Right hindlimb (tissue), 1 donor: ENCODE results near the gene FASLG.
"Not testable (repeated sequence)": the region's sequence is repeated elsewhere in the genome, so short reads cannot be mapped to it uniquely, and the experiment has no call there.

Experiments used
- DNase-seq: peaks from one replicate; pipeline ENCODE4 v3.0.0-alpha.2; 2018

FASLG gene

DNA sequence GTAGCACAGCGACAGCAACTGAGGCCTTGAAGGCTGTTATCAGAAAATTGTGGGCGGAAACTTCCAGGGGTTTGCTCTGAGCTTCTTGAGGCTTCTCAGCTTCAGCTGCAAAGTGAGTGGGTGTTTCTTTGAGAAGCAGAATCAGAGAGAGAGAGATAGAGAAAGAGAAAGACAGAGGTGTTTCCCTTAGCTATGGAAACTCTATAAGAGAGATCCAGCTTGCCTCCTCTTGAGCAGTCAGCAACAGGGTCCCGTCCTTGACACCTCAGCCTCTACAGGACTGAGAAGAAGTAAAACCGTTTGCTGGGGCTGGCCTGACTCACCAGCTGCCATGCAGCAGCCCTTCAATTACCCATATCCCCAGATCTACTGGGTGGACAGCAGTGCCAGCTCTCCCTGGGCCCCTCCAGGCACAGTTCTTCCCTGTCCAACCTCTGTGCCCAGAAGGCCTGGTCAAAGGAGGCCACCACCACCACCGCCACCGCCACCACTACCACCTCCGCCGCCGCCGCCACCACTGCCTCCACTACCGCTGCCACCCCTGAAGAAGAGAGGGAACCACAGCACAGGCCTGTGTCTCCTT, at the start of gene FASLG:
FASLG (plus strand) TSS at position 233 of the 583 bp plus-strand sequence; CDS start at position 332, 99 bp downstream.
- no peak for DNase-seq

- DNase-seq, result no peak
Observed at GRCh38 chr1:172609528-172609927, 49.4 kb upstream of the FASLG start.

- no peak for DNase-seq
Observed at GRCh38 chr1:172612478-172612877, 46.4 kb upstream of the FASLG start.

DNA sequence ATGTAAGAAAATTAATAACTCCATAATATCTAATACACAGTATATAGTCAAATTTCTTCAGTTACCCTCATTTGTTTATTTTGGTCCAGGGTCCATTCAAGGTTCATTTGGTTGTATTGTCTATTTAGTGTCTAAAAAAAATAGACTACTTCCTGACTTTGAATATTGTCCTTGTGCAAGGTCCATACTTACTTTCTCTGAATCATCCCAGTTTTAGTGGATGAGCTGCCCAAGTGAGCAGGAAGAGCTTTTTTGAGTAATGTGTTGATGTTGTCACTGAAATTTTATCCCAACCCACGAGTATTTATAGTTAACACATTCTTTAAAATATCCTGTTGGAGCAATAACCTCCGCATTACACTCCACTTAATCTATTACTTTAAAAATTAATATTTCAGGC, 45.6 kb upstream of the FASLG start:
- no peak for DNase-seq

- no peak for DNase-seq
Observed at GRCh38 chr1:172616195-172616594, 42.7 kb upstream of the FASLG start.

GRCh38 chr1:172616636-172617035, 42.3 kb upstream of the FASLG start:
- no peak for DNase-seq

DNA sequence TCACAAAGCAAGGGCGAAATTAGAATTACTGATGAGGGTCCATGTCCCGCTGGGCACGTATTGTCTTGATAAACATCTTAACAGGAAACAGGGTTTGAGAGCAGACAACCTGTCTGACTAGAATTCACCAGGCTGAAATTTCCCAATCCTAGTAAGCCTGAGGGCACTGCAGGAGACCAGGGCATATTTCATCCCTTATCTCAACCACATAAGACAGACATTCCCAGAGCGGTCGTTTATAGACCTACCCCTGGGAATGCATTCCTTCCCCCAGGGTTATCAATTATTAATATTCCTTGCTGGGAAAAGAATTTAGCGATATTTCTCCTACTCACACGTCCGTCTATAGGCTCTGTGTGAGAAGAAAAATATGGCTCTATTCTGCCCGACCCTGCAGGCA, 38.3 kb upstream of the FASLG start:
- DNase-seq, result not testable (repeated sequence)

- no peak for DNase-seq
Observed at GRCh38 chr1:172622541-172622940, 36.4 kb upstream of the FASLG start.

GRCh38 chr1:172623748-172624147, 35.2 kb upstream of the FASLG start:
- DNase-seq, result no peak

GRCh38 chr1:172626845-172627244, 32.1 kb upstream of the FASLG start:
- no peak for DNase-seq

DNA sequence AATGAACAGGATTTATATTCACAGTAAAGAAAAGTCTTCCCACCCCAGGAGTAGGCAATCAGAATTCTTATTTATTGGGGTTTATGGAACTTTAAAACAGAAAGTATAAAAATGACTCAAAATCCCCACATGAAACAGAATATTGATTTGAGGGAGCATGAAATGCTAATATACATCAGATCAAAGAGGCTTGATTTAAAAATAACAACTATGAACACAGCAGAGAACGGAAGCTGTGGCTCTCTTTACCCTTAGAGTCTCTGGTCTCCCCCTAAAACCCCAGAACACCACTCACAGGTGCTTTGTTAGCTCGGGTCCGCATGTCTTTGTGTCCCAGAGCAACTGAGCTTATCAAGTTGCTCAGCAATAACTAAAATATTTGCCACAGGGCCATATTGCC, 31.2 kb upstream of the FASLG start:
- no peak for DNase-seq

DNA sequence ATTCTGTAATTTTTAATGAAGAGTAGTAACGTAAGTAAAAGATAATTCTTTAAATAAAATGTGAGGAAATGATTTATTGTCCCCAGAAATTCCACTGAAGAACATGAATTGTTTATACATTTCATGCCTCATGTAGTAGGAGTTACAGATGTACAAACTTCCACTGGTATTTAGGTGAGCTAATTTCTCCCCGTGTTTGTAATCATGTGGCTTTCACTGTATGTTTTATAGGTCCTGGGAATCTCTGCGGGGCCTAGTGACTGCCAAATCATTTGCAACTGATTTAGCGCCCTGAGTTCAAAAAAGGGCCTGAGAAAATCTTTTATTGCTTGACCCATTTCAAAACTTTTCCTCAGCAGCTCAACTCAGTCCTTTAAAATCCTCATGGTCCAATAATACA, 30.5 kb upstream of the FASLG start:
- no peak for DNase-seq

DNA sequence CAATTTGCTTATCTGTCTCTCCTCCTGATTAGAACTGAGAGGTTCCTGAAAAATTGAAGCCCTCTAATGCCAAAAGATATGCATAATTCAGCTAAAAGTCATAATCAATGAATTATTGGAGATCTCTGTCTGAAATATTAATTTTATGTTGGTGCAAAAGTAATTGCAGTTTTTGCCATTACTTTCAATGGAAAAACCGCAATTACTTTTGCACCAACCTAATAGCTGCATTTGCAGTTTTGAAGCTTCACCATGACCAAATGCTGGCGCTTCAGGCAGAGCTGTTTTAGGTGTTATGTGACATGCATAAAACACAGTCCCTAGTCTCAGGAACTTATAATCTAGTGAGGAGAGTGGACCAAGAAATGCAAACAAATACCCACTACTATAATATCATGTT, 29.7 kb upstream of the FASLG start:
- DNase-seq, result no peak

- no peak for DNase-seq
Observed at GRCh38 chr1:172629638-172630037, 29.3 kb upstream of the FASLG start.

- DNase-seq, result no peak
Observed at GRCh38 chr1:172630056-172630818, 28.7 kb upstream of the FASLG start.

DNA sequence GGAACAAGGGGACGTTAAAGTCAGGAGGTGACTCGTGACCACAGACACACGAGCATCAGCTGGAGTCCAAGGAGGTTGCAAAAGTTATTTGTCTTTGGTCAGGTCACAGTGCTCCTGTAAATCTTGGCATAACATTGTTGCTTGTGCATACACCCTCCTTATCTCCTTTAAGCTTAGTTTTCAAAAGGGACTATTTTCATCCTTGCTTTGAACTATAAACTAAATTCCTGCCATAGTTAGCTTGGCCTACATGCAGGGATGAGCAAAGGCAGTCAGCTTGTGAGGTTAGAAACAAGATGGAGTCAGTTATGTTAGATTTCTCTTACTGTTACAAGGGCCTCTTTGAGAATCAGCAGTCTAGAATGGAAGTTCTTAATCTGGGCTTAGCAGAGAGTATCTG, 28.0 kb upstream of the FASLG start:
- no peak for DNase-seq

- DNase-seq, result no peak
Observed at GRCh38 chr1:172637522-172637921, 21.4 kb upstream of the FASLG start.

GRCh38 chr1:172638249-172638648, 20.7 kb upstream of the FASLG start:
- DNase-seq, result no peak

- DNase-seq, result no peak
Observed at GRCh38 chr1:172638885-172639831, 19.7 kb upstream of the FASLG start.

DNA sequence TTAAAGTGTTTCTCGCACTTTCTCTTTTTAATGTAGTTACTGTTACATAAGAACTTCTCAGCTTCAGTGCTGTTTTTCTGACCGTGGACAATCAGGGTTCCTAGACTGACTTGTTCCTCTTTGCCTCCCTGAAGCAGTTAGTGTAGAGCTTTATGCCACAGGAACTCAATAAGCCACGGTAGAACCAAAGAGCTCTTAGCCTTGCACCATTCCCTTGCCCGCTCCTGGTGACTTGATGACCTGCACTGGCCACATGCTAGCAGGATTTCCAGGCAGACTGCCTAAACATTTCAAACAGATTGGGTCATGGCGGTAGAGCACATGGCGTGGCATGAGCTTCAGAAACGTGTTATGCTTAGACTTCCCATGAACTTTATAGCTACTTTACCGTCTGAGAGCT, 18.8 kb upstream of the FASLG start:
- DNase-seq, result no peak

- no peak for DNase-seq
Observed at GRCh38 chr1:172641492-172641891, 17.4 kb upstream of the FASLG start.

DNA sequence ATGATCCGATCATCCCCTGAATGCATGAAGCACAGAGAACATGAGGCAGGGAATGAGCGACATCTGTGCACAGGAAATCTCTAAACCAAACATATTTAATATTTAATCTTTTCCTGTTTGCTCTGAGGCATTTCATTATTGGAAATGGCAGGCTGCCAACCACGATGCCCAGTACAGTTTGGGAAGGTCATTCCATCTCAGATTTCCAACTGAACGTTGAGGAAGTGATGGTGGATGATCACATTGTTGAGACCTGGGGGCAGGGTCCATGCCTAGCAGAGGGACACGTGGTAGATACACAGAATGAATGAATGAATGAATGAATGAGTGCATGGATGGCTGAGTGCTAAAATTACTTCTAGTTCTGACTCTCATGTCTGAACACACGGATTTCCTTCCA, 15.9 kb upstream of the FASLG start:
- DNase-seq, result no peak

DNA sequence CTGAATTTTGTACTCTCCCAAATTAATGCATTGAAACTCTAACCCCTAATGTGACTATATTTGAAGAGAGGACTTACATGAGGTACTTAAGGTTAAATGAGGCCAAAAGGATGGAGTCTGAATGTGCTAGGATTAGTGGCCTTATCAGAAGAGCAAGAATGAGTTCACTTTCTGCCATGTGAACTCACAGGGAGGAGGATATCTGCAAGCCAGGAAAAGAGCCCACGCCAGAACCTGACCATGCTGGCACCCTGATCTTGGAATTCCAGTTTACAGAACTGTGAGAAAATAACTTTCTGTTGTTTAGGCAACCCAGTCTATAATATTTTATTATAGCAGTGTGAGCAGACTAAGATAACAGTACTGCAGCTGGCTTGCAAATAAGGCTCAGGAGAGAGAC, 12.2 kb upstream of the FASLG start:
- no peak for DNase-seq

DNA sequence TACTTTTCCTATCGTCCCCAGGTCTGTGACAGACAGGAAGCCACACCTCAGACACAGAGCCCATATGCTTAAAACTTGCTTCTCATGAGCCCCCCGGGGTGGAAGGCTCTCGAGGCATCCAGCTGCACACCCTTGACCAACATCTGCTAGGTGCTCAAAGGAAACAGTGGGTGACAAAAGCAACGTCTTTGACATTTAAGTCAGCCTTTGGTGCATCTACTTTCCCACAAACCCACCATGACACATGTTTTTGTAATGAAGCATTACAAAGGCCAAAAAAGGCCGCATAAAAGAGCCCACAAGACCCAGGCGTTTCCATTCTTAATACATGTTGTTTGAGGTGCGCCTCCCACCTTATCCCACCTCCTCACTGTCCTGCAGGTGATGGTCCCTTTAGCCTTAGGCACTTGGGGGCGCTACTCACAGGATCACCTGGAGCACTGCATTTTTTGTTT, 11.8 kb upstream of the FASLG start:
- no peak for DNase-seq
